OCI-LY7 (cell line): ENCODE measurements around the gene GNLY. TPM values are rescaled to one million over a fixed set of nuclear protein-coding genes. Genes with fewer than 3 reads are reported as not detected.

Experiments
- BruUV-seq: library from RNA; stranded (reverse); fragments of 400-500 nt; replicated peaks from 2 replicates; lab custom pipeline; 2021; lab: Mats Ljungman, UMichigan
- CTCF ChIA-PET: fragments of 300-600 bp; sonication (Branson Sonifier 250); formaldehyde crosslinking; loops from one replicate; lab custom pipeline; 2022; ENCODE audit warnings: antibody characterized with exemption; ENCODE audit not compliant: unreplicated experiment; lab: Charles Lee
- POLR2A ChIA-PET: fragments of 300-600 bp; sonication (Branson Sonifier 250); formaldehyde crosslinking; loops from one replicate; lab custom pipeline; 2022; ENCODE audit warnings: antibody characterized with exemption; lab: Charles Lee
- DNase-seq: peaks from one replicate; pipeline ENCODE4 v3.0.0-alpha.2; 2015; ENCODE audit warnings: low spot score
- H2AFZ ChIP-seq: fragments of 200-600 bp; sonication (generic), shearing (Covaris generic); 2 replicates; pipeline ENCODE4 v1.6.1; 2014; ENCODE audit warnings: mild to moderate bottlenecking, antibody characterized with exemption, low read length, moderate library complexity
- H3K27ac ChIP-seq: fragments of 200-600 bp; sonication (generic); 2 replicates; pipeline ENCODE4 v1.5.1; 2014; ENCODE audit warnings: mixed run types, low read depth, mild to moderate bottlenecking, moderate library complexity, low read length, inconsistent platforms; ENCODE audit not compliant: poor library complexity, severe bottlenecking
- H3K36me3 ChIP-seq: fragments of 200-600 bp; sonication (generic); 2 replicates; pipeline ENCODE4 v1.6.1; 2014; ENCODE audit warnings: mild to moderate bottlenecking, antibody characterized with exemption, low read length, moderate library complexity, mixed read lengths; ENCODE audit not compliant: insufficient read depth
- H3K4me1 ChIP-seq: fragments of 200-600 bp; sonication (generic); 2 replicates; pipeline ENCODE4 v1.5.1; 2014; ENCODE audit warnings: mild to moderate bottlenecking, low read length; ENCODE audit not compliant: insufficient read depth, poor library complexity, severe bottlenecking
- H3K4me2 ChIP-seq: fragments of 200-600 bp; sonication (generic); 2 replicates; pipeline ENCODE4 v1.6.1; 2014; ENCODE audit warnings: mild to moderate bottlenecking, low read length
- H3K4me3 ChIP-seq: fragments of 200-600 bp; sonication (generic); 2 replicates; pipeline ENCODE4 v1.5.1; 2014; ENCODE audit warnings: mild to moderate bottlenecking, low read depth, low read length; ENCODE audit not compliant: poor library complexity, severe bottlenecking
- H3K79me2 ChIP-seq: fragments of 200-600 bp; sonication (generic); 2 replicates; pipeline ENCODE4 v1.6.1; 2016; ENCODE audit warnings: low read depth, mild to moderate bottlenecking, low read length, moderate library complexity, mixed read lengths; ENCODE audit not compliant: insufficient read depth
- H3K9me2 ChIP-seq: fragments of 200-600 bp; sonication (generic); 2 replicates; pipeline ENCODE4 v1.6.1; 2016; ENCODE audit warnings: mild to moderate bottlenecking, low read length, mixed read lengths; ENCODE audit not compliant: insufficient read depth
- H3K9me3 ChIP-seq: fragments of 200-600 bp; sonication (generic); 2 replicates; pipeline ENCODE4 v1.6.1; 2014; ENCODE audit warnings: mild to moderate bottlenecking, mixed run types, low read length, mixed read lengths
- H4K20me1 ChIP-seq: fragments of 200-600 bp; sonication (generic); 2 replicates; pipeline ENCODE4 v1.6.1; 2014; ENCODE audit warnings: mild to moderate bottlenecking, antibody characterized with exemption, low read length, moderate library complexity, mixed read lengths; ENCODE audit not compliant: insufficient read depth
- EZH2phosphoT487 ChIP-seq: fragments of 200-600 bp; sonication (generic); IDR thresholded peaks from 2 replicates; pipeline ENCODE4 v1.6.1; 2018; ENCODE audit warnings: low read depth, borderline replicate concordance, mild to moderate bottlenecking, mixed run types, antibody characterized with exemption, low read length, moderate library complexity, mixed read lengths
- intact Hi-C: fragments of 100-400 bp; cut with micrococcal nuclease; formaldehyde crosslinking; loops from one replicate; pipeline ENCODE4 v1.10.0; 2022; ENCODE audit not compliant: unreplicated experiment
- total RNA-seq, 2 experiments: library from RNA; depleted of rRNA in 1 of 2; stranded (reverse); fragments of >200 nt in 1 of 2; shearing (Covaris generic) in 1 of 2; gene quantifications; 2 replicates each; pipeline ENCODE4 v1.2.3, GENCODE V29; 2014 to 2022
- TF ChIP-seq, protein P1 (sequence below): fragments of 200-600 bp; sonication (generic); conservative IDR thresholded peaks from 2 replicates; pipeline ENCODE4 v1.5.1; 2014; ENCODE audit warnings: mild to moderate bottlenecking, antibody characterized with exemption, low read length, moderate library complexity, mixed read lengths

GNLY gene
- total RNA-seq, 2 experiments from 2014 or later: not detected

DNA sequence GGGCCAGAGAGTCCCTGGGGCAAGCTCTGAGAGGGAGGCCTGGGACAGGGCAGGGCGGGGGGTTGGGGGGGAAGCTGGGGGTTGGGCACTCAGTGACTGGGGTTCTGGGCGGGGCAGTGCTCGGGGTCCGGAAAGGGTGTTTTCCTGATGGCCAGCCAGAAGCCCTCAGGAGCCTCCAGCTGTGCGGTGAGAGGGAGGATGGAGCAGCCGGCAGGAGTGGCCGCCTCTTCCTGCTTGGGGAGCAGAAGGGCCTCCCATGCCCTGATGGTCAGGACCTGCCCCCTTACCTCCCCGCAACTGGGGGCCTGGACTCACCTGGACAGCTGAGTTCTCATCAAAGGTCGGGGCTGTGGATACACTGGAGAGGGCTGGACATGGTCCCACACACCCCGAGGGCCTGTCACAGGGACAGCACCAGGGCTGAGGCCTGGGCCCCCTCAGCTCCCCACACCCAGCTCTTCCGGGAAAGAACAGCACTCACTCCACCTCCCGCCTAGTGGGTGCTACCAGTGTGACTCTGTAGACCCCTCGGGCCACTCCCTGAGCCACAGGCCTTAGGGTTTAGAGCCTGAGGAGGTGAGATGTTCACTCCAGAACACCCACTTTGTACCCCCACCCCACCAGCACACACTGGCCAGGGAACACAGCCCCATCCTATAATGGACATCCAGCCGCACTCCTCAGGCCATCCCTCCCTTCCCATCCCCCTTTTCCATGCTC is 32.9 kb upstream of the GNLY start:
- no peaks in the 10 kb centered on the region for H3K9me3 ChIP-seq
- no peaks in the 10 kb centered on the region for H3K4me1 ChIP-seq
- ChIA-PET CTCF (no interaction called here), POLR2A (interaction anchor here (0.6 kb wide), 1 partner anchor 770 kb away, joined by 3 read pairs; no protein-coding TSS in a partner anchor)
- H3K79me2 ChIP-seq: no peaks in the 10 kb centered on the region
- no peak overlapping the region for H3K27ac ChIP-seq
- H3K9me2 ChIP-seq: no peaks in the 10 kb centered on the region
- TF ChIP-seq, protein P1, sequence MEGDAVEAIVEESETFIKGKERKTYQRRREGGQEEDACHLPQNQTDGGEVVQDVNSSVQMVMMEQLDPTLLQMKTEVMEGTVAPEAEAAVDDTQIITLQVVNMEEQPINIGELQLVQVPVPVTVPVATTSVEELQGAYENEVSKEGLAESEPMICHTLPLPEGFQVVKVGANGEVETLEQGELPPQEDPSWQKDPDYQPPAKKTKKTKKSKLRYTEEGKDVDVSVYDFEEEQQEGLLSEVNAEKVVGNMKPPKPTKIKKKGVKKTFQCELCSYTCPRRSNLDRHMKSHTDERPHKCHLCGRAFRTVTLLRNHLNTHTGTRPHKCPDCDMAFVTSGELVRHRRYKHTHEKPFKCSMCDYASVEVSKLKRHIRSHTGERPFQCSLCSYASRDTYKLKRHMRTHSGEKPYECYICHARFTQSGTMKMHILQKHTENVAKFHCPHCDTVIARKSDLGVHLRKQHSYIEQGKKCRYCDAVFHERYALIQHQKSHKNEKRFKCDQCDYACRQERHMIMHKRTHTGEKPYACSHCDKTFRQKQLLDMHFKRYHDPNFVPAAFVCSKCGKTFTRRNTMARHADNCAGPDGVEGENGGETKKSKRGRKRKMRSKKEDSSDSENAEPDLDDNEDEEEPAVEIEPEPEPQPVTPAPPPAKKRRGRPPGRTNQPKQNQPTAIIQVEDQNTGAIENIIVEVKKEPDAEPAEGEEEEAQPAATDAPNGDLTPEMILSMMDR: no peak
- no peak for TF ChIP-seq EZH2phosphoT487
- H3K36me3 ChIP-seq: peaks cover 6% of the 10 kb centered on the region; the same call in 1 of the 2 replicates
- intact Hi-C loops: no loop called here
- H4K20me1 ChIP-seq: no peaks in the 10 kb centered on the region
- BruUV-seq: no TSS peak
- no peak overlapping the region for H3K4me3 ChIP-seq
- no peak overlapping the region for H2AFZ ChIP-seq
- no peak for DNase-seq
- no peak overlapping the region for H3K4me2 ChIP-seq

DNA sequence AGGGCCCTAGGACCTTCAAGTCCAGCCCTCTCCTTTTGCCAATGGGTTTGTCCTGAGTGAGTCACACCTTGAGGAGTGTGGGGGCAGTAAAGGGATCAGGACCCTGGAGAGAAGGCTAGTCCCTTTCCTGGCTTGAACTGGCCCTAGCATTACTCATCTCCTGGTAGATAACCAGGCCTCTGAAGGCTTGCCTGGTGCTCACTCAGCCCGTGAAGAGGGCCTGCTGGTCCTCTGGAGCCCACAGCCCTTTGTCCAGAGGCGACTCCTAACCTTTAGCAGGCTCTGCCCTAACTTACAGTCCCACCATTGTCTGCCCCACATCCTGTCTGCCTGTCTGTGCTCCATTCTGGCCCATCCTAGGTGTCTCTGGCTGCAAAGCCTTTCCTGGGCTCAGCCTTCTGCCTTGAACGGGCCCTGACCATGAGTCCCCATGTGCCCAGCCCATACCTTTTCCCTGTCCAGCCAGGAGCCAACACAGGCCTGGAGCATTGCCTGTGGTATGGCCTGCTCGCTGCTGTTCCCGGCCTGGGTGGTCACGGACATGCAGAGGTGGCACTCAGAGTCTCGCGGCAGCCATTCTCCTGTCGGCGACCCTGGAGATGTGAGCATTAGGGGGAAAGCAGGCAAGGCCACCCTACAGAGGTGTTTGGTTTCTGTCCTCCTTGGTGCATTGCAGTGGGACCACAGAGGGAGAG is 31.1 kb upstream of the GNLY start:
- Histone ChIP-seq H3K79me2 (no peaks in the 10 kb centered on the region), H3K4me2 (no peak overlapping the region), H3K4me3 (no peak overlapping the region), H3K9me3 (no peaks in the 10 kb centered on the region), H4K20me1 (no peaks in the 10 kb centered on the region), H3K4me1 (no peaks in the 10 kb centered on the region), H2AFZ (no peak overlapping the region), H3K27ac (no peak overlapping the region), H3K9me2 (no peaks in the 10 kb centered on the region), H3K36me3 (no peaks in the 10 kb centered on the region)
- TF ChIP-seq, protein P1: no peak
- no peak for TF ChIP-seq EZH2phosphoT487
- ChIA-PET CTCF (no interaction called here), POLR2A (no interaction called here)
- intact Hi-C loops: no loop called here
- no peak for DNase-seq
- no TSS peak for BruUV-seq
